ENCODE results near the gene MARVELD1.
A peak's percentile ranks its signal among the peaks of the same experiment; 100 is the strongest.
"Not testable (repeated sequence)": the region's sequence is repeated elsewhere in the genome, so short reads cannot be mapped to it uniquely, and the experiment has no call there.

MARVELD1 gene

DNA sequence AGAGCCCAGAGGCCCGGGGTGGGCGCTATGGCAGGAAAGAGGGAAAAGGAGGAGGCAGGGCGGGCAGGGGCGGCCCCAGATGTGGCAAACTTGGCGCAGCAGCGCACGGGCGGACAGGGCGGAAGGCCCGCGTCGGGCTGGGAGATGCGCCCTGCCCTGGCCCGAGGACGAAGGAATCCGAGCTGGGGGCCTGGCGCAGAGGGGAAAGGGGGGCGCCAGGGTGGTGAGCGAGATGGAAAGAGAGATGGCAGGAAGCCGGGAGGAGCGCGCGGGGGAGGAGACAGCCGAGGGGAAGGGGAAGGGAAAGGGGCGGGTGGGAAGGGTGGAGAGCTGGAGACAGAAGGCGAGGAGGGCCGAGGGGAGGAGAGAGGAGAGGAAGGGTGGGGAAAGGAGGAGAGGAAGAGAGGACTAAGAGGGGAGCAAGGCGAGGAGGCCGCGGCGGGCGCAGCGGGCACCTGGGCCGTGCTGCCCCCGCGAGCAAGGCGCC is at the start of gene MARVELD1:
Gene MARVELD1 (plus strand): TSS at position 392 of the 487 bp plus-strand sequence. CDS start 147 bp downstream, outside the sequence.
- no peak for DNase-seq

DNA sequence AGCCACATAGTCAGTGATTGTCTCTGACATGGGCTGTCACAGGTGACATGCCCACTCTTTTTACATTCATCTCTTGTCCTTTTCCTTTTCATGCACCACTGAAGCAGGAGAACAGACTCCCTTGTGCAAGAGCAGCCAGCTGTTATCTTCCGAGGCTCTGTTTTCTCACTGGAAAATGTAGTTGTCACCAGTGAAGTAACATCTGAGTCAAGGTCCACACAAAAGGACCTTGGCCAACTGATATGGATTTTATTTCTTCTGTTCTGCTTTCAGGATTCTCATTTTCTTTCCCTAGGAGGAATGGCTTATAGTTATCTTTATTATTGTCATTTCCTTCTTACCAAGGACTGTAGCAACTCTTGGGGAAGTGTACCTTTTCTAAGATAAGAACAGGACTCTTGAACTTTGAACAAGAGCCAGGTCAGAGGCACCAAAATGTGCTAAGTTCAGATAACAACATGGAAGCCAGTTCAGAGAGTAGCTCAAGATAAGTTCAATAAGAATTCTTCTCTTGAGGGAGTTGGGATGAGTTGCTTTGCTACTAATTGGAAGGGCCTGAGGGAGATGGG is 49.2 kb upstream of the MARVELD1 start:
- no peak for DNase-seq

DNA sequence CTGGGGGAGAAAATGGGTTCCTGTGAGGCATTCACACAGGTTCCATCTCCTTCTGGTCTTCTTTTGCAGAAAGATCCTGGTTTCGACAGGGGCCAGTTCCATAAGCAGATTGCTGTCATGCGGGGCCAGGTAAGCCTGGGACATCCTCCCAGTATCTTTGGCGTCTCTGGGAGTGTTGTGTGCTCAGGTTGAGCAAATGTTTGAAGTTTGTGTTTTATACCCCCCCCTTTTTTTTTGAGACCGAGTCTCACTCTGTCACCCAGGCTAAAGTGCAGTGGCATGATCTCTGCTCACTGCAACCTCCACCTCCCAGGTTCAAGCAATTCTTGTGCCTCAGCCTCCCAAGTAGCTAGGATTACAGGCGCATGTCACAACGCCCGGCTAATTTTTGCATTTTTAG is 46.5 kb upstream of the MARVELD1 start:
- DNase-seq = no peak

DNA sequence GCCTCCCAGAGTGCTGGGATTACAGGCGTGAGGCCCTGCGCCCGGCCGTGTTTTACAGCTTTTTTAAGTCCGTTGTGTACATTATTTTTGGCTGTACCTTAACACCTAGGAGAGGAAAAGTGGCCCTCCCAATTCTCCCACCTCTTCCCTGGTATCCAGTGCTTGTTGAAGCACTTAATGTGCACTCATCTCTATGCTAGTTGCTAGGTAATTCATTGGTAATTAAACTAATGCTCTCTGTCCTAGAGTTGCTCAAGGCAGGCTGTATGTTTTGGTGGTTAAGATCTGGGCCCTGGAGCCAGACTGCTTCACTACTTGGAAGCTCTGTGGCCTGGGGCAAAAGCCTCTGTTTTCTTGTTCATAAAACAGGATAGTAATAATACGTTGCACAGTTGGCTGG is 46.1 kb upstream of the MARVELD1 start:
- no peak for DNase-seq

DNA sequence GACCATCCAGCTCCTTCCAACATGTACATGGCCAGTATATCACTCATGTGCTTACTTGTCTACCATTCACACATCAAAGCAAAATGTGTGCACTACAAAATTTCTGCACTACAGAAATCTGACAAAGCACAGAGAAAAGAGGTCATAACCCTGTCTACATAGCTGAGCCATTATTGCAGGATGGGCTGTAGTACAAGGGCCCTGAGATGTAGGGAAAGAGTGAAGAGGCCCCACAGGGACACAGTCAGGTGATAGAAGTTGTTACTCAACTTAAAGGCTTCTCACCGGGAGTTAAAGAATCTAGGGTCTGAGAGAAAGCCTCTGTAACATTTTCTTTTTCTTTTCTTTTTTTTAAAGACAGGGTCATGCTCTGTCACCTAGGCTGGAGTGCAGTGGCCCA is 44.0 kb upstream of the MARVELD1 start:
- no peak for DNase-seq

DNA sequence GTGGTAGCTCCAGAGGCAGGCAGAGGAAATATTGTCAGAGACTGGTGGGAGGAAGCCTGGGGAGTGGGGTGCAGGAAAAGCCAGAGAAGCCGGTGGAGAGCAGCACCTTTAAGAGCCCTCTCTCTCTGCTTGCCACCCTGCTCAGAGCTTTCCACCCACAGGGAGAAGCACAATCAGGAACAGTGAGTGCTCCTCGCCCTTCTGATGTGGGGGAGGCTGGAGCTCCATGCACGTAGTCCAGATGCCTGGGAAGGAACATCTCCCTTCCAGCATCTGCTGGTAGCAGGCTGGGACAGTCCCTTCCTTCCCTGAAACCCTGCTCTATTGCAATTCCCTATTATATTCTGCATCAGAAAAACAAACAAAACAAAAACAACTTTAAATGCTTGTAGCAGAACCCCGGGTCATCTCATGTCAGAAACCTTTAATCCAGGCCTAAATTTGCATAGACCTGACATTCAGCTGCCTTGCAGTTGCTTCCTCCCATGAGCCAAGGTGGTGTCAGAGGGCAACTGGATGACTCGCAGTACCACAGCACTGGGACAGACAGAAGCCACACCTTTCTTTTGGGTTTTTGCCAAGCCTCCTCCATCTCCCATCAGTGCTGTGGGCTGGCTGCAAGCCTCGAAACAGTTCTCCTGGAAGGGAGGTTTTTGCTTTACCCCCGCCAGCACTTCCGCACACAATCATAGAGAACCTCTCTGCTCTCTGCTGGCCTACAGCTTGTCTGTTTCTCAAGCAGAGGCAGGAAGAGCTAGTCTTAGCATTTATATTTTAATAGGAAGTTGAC is 39.6 kb upstream of the MARVELD1 start:
- DNase-seq = peak; percentile 19

DNA sequence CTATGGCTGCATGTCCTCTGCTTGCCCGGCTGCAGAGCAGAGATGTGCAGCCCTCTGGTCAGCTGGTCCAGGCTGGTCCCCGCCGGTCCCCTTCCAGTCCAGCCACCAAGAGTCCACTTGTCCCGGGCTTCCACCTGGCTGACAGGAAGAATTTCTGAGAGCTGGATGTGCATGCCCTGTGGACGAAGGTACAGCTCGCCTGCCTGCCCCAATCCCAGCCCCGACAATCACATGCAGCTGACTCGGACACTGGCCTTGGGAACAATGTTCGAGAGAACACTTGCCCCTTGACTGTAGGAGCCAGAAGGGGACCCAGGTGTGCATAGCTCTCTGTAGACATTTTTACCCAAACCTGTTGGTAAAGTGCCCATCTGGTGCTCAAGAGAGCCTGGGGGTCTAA is 38.3 kb upstream of the MARVELD1 start:
- no peak for DNase-seq

DNA sequence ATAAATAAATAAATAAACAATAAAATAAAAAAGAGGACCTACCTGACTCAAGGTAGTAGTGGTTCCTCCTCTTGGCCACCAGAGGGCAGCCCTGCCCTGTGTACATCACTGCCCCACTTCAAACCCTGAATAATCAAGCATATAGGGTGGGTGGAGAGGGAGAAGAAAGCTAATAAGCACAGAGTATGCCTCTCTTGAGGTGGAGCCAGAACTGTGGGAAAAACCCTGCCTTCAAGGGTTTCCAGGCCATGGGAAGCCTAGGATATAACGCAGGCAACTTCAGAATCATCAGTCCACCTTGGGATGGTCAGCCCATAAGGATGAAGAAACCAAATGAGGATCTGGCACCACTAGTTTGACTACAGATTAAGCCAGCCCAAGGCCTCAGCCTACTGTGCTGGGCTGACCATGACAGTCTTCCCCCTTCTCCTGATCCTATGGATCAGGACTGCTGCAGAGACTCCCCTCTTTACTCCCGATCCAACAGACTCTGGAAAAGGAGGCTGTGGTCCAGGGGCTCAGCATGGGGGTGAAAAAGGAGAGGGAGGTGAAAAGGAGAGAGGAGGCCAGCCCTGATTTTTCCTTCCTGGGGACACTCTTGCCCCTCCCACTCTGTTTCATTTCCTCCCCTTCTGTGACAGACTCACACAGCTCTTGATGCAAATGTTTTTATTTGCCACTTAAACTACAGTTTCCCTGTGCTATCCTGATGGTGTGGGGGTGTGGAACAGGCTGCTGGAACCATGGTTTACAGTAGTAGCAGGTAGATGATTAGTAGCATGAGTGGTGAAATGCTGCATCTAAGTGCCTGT is 36.6 kb upstream of the MARVELD1 start:
- DNase-seq = peak; percentile 17

DNA sequence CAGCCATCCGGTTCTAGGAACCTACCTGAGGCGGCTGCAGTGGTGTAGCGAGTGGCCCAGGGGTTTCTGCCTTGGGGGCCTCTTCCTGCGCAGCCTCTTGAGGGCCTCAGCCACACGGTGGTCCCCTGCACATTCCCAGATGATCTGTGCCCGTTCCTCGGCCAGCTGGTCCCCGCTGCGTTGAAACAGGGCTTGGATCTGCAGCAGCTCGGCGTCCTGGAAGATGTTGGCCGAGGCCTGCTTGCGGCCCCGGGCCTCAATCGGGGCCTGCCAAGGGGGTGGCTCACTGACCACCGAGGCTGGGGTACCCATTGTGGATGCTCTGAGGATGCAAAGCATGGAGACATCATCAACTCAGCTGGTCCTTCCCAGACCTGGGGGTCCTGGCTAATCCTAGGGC is 33.9 kb upstream of the MARVELD1 start:
- no peak for DNase-seq

DNA sequence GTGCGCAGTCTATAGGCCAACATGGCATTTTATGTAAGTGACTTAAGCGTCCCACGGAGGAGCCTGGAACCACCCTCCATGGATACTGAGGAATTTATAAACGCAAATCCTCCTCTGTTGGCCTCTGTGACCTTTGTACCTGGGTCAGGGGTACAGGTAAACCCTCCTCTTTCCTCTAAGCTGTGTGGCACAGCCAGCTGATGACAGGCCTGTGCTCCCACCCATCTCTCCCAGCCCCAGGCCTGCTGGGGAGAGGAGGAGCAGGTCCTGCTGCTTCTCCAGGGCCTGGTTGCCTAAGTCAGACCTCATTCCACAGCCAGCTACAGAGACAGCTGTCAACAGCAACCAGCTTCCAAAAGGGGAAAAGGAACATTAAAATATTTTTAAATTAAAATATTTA is 31.5 kb upstream of the MARVELD1 start:
- DNase-seq = no peak

DNA sequence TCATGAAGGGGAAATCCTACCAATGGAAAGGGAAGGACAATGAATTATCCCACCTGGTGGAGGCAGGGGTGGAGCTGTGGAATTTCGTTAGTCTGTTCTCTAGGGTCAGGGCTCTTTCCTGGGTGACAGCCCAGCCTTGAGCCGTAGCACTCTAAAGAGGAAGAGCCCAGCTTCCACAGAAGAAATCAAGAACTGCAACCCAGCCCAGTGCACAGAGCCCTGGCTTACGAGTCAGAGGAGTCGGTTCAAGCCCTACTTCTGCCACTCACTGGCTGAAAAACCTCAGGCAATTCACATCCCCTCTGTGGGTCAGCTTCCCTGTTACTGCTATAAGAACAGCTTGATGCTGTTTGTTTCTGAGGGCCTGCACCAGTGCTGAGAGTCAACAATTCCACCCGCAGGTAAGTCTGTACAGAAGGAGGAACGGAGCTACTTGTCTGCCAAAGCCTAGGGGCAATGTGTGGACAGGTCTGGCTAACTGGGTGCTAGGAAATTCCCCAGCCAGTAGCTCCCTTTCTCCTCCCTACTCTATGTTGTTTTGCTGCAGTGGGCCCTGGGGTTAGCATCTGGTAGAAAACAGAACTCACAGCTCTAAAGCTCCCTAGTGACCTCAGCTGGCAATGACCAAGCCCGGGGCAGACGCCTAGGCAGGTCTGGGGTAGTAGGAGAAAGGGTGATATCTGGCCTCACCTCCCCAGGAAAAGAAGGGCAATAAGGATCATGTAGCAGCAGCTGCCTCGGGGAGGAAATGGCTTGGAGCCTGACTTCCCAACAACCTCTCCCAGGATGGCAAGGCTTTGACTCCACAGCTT is 29.8 kb upstream of the MARVELD1 start:
- no peak for DNase-seq

DNA sequence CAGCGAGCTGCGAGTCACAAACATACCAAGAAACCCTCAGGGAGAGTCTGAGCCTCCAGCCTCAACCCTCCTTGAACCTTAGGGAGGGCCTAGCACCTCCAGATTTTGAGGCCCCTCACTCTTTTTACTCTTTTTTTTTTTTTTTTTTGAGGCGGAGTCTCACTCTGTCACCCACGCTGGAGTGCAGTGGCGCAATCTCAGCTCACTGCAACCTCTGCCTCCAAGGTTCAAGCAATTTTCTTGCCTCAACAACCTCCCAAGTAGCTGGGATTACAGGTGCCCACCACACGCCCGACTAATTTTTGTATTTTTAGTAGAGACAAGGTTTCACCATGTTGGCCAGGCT is 29.2 kb upstream of the MARVELD1 start:
- not testable (repeated sequence) for DNase-seq

DNA sequence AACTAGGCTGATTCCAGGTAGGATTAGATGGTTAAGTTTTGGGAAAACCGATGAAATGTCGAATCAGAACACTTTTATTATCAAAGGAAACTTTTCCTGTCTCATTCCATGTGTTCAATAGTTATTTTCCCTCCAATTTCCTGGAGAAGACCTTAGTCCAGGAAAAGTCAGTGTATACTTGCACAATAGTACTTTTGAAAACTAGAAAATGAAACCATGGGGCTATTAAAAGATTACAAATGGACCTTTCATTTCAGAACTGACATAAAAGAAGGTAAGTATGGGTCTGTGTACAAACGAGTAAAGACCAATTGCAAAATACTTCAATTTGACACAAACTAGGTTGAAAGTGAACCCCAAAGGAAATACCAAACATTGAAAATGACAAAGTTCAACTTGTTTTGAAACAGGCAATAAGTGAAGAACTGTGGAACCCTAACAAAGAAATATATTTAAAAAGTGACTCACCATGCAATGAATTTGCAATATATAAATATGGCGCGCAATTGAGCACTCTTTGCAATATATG is 28.6 kb upstream of the MARVELD1 start:
- DNase-seq = no peak

DNA sequence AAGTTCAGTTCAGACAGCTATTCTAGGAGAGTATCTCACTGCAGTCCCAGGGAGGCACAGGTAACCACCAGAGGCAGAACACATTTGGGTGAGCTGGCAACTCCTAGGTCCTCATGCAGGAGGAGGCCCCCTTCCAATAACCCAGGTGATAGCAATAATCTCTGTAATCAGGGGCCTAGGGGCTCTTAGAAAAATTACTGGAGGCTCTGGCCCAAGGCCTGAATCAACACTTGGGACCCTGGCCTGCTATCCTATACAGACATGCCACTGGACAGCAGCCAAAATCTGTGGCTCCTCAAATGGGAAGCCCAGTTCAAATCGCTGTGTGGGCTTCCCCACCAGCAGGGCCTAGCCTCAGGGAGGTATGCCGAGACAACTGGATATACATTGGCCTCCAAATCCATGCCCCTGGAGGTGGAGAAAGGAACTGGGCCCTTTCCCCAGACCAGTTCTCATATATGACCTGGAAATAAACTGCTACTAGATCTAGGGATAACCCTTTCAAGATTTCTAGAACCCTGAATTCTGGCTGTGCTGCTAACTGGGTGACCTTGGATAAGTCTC is 28.1 kb upstream of the MARVELD1 start:
- no peak for DNase-seq

DNA sequence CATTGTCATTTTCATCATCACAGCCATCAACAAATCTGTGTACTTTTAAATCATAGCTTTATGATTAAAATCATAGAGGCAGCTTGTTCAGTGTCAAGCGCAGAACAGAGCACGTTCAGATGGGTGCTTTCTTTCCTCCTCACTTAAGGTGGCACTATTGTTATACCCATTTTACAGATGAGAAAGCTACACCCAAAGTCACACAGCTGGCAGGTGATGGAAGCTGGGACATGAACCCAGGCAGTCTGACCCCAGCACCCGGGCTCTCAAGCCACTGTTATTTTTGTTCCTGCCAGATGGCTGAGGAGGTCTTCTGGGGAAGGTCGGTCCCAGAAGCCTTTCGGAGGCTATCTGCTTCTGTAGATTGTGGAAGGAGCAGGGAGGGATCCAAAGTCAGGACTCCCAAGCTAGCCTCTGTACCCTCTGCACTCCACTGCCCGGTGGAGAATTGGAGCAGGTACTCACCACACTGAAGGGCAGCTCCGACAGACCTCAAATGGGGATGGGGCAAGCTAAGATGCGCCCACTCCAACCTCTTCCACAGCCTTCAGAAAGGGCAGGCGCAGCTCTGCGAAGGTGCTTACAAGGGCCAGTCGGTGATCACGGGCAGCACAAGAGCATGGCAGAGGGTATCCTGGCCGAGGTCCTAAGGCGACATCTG is 27.1 kb upstream of the MARVELD1 start:
- peak; percentile 55 for DNase-seq

DNA sequence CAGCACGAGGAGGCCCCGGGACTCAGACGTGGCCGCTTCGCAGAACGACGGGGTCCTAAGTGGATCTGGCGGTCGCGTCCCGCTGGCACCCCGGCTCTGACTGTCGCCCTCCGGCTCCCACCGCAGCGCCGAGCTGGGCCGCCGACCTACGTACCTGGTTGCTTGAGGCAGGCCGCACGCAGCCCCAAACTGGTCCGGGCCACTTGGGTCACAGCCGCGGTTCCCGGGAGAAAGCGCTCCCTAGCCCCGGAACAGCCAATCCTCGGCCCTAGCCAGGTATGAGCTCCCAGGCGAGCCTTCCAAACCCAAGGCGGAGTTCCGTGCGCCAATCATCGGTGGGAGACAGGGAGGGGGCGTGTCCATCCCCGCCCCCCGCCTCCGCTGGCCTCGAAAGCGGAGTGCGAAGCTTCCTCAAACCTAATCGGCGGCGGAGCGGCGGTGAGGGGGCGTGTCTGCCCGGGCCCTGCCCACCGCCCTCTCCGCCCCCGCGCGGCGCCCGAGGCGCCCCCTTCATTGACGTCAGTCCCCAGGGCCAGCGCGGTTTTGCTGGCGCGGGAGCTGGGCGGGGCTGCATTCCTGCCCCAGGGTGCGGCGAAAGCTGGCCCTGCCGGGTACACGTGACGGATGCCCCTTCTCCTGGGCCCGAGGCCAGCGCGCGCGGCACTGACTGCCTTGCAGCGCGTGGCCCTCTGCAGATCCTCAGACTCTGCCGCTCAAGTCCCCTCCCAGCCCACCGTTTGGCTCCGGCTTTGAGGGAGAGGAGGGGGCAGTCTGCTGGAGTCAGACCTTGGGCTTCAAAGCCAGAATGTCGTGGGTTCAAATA is 26.4 kb upstream of the MARVELD1 start, which contains the start of gene AVPI1:
Gene AVPI1 (minus strand): TSS at position 280 of the 823 bp plus-strand sequence. CDS start 7,336 bp downstream, outside the sequence.
- DNase-seq = peak; percentile 94

DNA sequence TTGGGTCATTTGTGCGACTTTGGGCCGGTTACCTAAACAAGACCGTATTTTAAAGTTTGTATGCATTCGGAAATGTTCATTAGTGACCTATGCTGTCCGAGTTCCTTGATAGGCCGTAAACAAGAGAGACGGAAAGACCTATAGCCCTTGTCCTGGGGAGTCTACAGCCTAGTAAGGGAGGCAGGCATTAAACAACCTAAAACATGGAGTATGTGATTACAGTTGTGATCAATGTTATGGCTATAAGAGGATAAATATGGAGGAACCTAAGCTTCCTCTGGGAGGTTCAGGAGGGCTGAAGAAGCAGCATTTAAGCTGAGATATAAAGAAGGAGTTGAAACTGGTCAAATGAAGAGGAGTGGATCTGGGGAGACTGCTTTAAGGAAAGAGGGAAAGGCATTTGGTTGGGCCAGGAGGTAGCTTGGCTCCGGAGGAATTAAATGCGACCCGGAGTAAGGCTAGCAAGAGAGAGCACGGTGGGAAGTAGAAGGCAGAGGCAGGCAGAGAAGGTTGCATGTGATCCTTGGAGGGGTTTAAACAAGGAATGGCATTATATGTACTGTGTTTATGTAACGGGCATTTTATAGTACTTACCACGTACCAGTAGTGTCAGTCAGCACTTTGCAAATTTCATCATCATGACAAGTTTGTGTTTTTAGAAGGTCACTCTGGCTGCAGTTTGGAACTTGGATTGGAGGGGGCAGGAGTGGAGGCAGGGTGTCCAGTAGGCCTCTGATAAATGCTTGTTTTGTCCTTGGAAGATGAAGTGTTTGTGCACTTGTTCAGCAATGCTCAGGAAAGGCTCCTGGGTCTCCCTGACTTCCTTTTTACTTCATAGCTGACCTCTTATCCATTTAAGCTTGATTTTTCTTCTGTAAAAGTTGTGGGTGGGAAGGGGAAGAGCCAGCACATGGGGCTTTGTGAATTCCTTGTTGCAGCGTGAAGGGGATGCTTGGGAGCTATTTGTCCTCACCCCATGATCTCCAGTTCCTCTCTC is 25.4 kb upstream of the MARVELD1 start:
- DNase-seq = no peak

DNA sequence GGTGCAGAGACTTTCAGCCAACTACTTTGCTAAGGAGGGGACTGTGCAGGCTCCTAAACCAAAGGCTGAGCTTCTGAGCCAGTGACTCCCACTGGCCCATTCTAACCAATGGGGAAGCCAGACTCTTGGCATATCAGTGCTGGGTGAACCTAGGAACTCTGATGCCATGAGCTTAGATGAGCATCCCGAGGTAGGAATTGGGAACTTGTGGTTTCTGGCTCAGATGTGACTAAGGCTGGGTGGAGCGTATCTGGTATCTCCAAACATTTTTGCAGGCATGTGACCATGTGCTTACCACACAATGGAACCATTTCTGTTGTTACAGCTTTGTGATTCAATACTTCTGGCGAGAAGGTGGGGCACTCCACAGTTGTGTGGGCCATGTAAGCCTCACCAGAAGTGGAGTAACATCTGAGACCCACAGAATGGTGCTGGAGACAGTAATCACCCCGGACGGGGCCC is 23.9 kb upstream of the MARVELD1 start:
- DNase-seq = no peak

DNA sequence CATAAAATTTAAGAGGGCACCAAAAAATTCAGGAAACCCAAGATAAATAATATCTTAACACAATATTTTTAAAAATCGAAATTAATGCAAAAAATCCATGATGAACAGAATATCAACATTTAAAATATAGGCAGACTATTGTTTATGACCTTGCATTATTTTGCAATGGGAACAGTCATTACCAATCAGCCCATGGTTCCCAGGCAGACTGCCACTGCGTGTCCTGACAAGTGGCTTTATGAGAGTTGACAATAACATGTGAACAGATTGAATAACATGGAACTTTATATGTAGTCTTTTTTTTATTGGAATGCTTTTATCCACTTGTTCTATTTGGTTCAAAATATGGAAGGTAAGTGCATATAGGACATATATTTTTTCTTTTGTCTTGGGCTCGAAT is 23.4 kb upstream of the MARVELD1 start:
- no peak for DNase-seq
